ENCODE data around the gene RANBP3.
"Not testable (repeated sequence)": the region's sequence is repeated elsewhere in the genome, so short reads cannot be mapped to it uniquely, and the experiment has no call there.

Gene RANBP3

DNA sequence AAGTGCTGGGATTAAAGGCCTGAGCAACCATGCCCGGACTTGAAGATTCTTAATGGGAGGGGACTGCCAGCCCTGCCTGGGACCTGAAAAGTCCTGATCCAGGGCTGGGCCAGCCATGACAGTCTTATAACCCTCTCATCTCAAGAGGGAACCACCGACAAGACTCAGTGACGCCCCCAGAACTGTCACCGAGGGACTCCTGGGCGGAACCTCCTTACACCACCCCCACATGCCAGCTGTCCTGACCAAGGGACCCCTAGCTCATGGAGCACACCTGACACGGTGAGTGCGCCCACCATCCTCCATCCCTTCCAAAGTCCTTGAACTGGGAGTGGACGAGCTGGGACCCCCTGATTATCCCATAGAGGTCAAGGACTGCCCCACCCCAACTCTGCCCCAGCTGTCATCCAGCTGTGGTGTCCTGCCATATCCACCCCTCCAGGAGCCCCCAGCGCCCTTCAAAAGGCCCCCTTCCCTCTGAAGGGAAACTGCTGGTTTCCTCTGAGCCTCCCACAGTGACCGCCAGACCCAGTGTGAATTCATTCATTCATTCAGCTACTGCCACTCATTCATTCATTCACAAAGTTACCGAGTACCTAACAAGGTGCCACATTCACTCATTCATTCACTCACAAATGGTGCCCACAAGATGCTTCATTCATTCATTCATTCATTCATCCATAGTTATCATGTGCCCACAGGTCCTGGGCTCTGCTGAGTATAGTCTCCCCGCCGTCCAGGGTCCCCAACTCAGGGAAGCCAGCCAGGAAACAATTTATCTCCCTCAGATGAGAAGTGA is 78.0 kb downstream of the RANBP3 start:
- no peak for DNase-seq

DNA sequence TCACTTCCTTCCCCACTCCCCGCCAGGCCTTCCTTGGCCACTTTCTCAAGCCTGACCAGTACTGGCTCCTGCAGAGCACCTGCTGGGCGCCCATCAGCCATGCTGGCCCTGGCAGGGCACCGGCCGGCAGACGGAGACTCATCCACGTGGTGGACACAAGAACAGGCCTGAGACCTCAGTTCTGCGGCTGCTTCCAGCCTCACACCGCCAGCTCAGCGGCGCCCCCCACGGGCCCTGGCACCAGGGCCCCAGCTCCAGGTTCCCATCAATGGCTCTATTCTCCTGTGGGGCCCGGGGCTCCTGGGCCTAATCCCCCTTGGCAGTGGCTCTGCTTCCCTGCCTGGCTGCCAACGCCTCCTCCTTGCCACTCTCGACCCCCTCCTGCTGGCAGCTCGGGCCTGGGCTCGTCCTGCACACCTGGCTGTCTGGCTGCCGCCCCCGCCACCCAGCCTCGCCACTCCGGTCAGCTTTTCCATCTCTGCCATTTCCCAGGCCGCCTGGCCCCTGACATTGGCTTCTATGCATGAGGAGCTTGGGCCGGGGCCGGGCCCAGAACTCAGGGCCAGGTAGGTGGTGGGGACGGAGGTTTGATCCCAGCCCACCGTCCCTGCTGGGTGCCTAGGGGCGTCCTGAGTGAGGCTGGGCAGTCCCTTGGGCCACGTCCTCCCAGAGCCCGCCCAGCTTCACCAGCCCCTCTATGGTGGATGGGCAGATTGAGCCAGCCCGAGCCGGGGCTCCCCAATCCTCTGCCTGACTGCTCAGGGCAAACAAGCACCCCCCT is 80.6 kb downstream of the RANBP3 start:
- DNase-seq, result no peak

DNA sequence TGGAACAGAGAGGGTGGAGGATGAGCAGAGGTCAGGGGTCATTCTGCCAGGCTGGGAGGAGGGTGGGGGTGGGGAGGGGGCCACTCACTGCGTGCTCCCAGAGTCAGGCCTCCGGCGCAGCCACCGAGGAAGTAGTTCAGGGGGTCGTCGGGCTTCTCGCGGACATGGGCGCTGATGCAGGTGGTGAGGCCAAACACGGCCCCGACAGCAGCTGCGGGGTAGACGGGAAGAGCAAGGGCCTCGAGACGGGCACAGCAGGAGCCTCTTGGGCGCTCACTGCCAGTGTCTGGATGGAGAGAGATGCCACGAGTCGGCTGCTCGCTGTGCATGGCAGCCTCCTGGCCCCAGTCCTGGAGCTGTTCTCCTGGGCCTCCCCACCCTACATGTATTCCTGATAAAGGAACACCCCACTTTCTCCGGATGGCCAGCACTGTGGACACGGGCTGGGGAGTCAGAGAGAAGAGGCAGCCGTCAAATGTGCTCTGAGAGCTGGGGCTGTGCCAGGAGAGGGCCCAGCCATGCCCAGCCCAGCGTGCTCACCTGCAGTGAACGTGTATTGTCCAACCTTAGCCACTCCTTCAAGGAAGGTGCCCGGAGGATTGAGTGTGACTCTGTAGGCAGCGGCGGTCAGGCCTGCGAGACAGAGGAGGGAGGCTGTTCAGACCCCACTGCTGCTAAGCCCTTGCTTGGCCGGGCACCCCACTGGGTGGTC is 81.4 kb downstream of the RANBP3 start:
- no peak for DNase-seq

DNA sequence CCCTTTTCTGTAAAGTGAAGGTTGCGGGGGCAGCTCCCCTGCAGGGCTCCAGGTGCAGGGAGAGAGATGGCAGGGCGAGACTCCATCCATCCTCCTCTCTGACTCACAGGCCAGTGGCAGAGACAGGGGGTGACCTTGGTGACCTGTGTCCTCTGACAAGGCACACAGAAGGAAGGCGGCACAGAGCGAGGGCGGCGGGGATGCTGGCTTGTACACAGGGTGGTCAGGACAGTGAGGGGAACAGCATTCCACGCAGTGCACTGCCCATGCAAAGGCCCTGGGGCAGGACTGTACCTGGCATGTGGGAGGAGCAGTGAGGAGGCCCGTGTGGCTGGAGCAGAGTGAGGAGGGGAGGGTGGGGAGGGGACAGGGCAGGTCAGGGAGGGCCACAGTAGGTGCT is 82.0 kb downstream of the RANBP3 start:
- no peak for DNase-seq

DNA sequence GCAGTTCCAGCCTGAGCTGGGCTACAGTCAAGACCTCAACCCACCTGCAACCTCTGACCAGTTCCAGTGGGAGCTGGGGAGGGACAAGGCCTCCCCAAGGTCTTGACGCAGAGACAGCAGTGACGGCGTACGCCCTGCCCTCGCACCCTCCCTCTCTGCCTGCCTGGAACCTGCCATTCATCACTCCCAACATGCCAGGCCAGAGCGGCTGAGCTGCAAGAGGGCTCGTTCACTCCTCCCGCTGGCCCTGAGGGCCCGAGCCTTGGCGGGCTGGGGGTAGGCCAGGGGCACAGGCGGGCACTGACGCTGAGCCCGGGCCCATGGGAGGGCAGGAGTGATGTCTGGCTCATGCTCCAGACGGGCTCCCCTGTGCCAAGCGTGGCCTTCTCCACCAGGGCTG is 82.5 kb downstream of the RANBP3 start:
- DNase-seq, result no peak

DNA sequence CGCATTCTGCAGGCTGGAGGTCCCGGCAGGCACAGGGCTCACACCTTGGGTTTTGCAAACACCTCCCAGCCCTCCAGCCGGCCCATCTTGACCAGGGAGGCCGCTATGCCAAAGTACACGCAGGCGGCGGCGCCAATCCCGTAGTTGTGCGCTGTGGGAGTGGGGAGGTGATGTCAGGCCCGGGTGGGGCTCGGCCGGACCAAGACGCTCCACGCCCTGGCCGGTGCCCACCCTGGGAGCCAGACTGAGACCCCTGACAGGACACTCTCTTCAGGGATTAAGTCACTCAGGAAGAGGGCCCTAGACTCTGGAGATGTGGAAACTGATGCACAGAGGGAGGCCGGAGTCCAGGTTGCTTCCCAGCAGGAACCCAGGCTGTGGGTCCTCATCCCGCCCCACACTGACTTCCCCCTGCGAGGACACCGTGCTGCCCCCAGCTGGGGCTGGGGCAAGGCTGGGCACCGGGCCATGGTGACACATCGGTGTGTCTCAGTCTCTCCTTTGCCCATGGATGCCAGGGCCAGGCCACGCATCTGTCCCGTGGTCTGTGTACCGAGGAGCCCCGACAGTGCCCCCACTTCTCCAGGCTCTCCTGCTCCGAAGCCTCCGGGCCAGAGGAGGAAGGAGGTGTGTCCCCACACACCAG is 83.1 kb downstream of the RANBP3 start:
- no peak for DNase-seq

DNA sequence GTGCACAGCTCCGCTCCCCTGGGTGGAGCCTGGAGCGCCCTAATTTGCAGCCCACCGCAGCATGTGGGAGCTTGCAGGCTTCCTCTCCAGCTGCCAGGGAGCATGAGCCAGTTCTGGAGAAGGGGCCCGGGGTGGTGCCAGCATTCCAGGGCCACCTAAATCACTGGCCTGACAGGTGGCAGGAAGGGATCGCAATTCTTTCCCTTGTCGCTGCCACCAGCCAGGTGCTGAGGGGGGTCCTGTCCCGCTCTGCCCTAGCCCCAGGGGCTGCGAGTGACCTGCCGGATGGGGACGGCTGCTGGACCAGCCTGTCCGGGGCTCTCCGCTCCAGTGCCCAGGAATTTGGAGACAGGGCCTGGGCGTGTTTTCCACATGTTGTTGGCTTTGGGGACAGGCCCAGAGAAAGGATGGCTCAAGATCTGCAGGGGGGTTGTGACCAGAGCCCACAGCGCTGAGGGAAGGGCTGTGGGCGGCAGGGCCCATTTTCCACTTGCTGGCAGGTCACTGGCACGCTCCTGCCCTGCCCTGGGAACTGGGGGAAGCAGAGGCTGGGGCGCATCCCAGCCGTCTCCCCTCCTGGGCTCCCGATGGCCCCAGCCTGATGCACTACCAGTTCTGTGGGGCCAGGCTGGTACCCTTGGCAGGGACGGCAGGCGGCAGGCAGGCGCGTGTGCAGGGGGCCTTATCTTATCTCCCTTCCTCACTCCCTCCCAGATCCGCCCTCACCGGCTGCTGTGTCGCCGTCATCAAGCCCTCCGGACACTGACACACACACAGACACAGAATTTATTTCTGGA is 83.8 kb downstream of the RANBP3 start:
- DNase-seq, result no peak

DNA sequence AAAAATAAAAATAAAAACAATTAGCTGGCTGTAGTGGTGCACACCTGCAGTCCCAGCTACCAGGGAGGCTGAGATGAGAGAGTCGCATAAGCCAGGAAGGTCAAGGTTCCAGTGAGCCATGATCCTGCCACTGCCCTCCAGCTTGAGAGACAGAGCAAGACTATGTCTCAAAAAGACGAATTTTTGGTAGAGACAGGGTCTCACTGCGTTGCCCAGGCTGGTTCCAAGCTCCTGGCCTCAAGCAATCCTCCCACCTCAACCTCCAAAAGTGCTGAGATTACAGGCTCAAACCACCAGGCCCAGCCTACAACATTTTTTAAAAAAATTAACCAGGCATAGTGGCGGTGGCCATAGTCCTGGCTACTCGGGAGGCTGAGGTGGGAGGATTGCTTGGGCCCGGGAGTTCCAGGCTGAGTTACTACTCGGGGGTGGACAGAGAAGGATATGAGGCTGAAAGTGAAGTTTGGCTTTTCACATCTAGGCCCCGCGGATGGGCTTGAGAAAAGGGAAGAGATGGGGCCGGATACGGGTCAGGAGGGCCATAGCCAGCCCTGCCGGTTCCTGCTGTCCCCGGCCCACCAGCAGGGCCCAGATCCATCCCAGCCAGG is 84.5 kb downstream of the RANBP3 start:
- DNase-seq, result no peak

DNA sequence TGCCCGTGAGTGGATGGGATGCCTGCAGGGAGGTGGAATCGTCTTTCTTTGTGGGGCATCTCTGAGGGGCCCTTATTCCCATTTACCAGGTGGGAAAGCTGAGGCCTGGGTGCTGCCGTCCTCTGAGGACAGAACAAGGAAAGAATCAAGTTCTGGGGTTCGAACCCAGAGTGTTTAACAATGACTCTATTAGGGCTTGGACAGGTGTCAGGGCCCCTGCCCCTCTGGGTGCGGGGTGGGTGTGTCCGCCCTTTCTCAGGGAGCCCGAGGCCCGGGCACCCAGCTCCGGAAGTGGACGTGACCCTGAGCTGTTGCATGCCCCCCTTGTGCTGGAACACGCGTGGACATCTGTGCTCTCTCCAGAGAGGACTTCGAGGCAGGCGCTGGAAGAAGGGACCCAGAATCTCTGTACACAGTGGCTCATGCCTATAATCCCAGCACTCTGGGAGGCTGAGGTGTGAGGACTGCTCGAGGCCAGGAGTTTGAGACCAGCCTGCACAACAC is 85.1 kb downstream of the RANBP3 start:
- no peak for DNase-seq

DNA sequence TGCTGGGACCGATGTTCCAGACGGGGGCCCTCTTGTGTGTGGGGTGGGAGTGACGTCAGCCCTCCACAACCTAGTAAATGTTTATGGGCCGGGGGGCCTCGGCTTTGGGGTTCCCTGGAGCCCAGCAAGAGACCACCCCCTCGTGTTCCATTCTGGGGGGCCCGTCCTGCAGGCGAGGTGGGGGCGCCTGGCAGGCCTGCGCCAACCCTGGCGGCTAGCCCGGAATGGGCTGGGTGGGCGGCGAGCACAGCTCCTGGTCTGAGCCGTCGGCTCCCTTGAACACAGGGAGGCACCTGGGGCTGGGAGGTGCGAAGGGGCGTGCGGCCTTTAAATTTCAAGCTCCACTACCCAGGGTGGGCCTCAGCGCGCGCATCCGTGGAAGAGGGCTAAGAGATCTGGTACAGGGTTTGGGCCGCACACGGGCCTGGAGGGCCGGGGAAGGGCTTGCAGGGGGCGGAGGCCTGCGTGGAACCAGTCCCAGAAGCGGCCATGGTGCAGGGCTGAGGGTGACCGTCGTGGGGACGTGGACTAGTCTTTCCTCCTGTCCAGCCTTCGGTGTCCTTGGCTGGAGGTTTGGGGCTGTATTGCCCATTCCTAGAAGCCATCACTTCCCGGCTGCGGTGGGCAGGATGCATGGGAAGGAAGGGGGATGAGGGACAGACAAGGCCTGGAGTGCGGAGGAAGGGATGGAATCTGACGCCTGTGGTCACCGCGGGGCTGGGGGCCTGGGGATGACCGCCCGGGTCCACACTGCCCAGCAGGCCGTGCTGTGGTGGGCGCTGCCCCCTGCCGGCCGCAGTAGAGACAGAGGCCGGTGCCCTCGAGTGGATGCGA is 85.8 kb downstream of the RANBP3 start:
- peak; percentile 31 for DNase-seq

DNA sequence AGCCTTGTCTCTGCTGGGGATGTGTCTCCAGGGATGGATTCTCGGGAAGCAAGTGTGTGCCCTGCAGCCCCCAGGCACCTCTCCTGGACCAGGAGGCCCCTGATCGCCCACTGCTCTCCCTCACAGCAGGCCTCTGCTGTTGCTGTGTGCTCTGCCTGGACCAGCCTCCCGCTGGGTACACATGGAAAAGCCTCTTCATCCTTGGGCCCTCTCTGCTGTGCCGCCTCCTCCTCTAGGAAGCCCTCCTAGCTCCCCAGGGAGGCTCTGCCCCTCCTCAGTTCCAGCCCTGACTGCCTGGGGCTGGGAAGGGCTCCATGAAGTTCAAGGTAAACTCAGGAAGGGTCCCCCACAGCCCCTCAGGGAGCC is 86.4 kb downstream of the RANBP3 start:
- no peak for DNase-seq

DNA sequence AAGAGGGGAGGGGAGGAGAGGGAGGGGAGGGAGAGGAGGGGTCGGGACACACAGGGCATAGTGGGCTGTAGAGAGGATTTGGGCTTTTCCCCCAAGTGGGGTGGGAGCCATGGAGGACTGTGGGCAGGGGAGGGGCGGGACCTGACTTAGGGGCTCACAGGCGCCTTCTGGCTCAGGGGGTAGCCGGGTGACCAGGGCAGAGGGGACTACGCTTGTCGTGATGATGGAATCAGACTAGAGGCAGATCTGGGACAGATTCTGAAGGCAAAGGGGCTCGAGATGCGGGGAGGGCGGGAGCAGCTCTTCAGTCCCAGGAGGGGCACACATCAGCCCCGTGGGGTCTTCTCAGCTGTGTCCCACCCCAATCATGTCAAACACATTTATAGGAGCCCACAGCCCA is 87.8 kb downstream of the RANBP3 start:
- no peak for DNase-seq

DNA sequence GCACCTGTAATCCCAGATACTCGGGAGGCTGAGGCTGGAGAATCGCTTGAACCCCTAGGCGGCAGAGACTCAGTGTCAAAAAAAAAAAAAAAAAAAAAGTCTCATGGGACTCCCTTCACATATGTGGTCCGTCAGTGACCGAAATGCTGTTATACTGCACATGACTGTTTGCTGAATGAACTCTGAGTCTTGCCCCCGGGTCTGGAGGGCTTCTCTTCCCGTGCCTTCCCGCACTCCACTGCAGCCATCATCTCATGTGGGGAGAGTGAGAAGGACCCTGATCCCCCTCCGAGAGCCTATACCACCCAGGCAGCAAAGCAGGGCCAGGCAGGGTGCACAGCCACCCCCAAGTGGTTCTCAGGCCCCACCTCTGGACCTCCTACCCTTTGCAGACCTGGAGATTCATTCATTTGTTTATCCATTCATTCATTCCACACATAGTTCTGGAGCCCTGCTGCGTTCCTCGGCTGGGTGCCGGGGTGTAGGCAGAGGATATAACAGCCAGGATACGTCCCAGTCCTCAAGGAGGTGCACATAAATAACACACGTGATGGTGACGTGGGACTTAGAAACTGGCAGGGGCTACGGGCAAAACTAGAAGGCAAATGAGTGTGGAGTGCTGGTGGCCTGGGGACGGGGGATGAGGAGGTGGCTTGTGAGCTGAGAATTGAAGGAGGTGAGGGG is 88.5 kb downstream of the RANBP3 start:
- DNase-seq, result no peak

DNA sequence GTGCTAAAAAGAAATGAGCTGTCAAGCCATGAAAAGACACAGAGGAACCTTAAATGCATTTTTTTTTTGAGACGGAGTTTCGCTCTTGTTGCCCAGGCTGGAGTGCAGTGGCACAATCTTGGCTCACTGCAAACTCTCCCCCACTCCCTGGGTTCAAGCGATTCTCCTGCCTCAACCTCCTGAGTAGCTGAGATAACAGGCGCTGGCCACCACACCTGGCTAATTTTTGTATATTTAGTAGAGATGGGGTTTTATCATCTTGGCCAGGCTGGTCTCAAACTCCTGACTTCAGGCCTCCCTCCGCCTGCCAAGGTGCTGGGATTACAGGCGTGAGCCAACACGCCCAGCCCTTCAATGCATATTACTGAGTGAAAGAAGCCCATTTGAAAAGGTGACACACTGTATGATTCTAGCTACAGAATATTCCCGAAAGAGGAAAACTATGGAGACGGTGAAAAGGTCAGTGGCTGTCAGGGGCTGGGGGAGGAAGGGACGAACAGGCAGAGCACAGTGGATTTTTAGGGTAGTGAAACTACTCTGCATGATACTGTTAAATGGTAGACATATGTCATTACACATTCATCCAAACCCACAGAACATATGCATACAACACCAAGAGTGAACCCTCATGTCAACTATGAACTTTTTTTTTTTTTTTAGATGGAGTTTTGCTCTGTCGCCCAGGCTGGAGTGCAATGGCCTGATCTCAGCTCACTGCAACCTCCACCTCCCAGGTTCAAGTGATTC is 93.7 kb downstream of the RANBP3 start:
- DNase-seq, result not testable (repeated sequence)

DNA sequence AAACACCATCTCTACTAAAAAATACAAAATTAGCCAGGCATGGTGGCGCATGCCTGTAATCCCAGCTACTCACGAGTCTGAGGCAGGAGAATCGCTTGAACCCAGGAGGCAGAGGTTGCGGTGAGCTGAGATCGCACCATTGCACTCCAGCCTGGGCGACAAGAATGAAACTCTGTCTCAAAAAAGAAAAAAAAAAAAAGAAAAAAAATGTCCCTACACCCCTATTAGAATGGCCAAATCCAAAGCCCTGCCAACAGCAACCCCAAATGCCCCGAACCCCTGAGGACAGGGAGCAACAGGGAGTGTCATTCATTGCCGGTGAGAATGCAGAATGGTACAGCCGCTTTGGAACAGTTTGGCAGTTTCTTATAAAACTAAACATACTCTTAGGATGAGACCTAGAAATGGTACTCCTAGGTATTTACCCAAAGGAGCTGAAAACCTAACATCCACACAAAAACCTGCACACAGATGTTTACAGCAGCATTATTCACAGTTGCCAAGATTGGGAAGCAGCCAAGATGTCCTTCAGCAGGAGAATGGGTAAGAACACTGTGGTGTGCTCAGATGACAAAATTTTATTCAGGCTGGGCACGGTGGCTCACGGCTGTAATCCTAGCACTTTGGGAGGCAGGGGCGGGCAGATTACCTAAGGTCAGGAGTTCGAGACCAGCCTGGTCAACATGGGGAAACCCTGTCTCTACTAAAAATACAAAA is 94.6 kb downstream of the RANBP3 start:
- not testable (repeated sequence) for DNase-seq

DNA sequence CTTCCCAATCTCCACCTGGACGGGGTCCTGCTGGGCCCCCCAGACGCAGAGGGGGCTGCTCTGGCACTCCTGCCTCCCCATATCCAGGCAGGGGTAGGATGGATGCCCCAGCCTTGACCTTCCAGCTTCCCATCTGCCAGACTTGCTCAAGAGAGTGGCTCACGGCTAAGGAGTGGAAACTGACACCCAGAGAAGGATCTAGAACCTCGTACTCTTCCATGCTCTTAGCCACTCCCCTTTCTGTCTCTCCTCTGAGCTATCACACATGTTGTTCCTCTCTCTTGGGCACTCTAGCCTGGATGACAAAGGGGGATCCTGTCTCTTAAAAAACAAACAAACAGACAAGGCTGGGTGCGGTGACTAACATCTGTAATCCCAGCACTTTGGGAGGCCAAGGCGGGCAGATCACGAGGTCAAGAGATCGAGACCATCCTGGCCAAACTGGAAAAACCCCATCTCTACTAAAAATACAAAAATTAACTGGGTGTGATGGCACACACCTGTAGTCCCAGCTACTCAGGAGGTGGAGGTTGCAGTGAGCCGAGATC is 95.4 kb downstream of the RANBP3 start:
- no peak for DNase-seq

DNA sequence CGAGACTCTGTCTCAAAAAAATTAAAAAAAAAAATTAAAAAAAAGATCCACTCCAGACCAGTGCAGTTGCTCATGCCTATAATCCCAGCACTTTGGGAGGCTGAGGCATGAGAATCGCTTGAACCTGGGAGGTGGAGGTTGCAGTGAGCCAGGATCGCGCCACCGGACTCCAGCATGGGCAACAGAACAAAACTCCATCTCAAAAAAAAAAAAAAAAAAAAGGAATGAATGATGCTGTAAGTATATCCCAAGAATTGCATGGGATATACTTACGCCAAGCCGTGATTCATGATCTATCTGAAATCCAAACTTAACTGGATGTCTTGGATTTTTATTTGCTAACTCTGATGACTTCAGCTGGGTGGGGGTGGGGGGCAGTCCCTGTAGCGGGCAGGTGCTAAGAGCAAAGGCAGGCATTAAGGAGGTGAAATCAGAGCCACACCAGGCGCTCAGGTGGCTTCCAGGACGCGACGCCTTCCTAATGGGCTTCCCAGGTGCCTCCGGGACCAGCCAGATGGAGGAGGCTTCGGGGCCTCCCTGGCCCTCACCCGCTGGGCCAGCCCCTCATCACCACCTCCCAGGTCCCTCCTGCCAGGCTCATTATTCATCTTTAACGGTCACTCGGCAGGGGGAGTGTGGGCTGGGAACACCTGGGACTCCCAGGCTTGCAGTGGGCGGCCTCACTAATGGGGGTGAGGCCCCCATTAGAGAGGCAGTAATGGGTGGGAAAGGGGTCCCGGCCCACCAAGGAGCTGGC is 96.2 kb downstream of the RANBP3 start:
- no peak for DNase-seq
